Endothelial cell (in vitro differentiated cells): ENCODE results near the gene COL13A1. TPM values are rescaled to one million over a fixed set of nuclear protein-coding genes. Genes with fewer than 3 reads are reported as not detected.

Experiments
- DNase-seq: peaks from one replicate; pipeline ENCODE4 v3.0.0; 2021; ENCODE audit warnings: low spot score
- H3K27ac Mint-ChIP-seq: one replicate; pipeline ENCODE4 v1.8.0; 2021; ENCODE audit warnings: mixed read lengths, inconsistent platforms; ENCODE audit not compliant: unreplicated experiment
- H3K27me3 Mint-ChIP-seq: one replicate; pipeline ENCODE4 v1.8.0; 2021; ENCODE audit warnings: mild to moderate bottlenecking, moderate library complexity, mixed read lengths, inconsistent platforms; ENCODE audit not compliant: unreplicated experiment
- H3K36me3 Mint-ChIP-seq: one replicate; pipeline ENCODE4 v1.8.0; 2021; ENCODE audit warnings: mild to moderate bottlenecking, low read depth, mixed read lengths, inconsistent platforms; ENCODE audit not compliant: unreplicated experiment
- H3K4me1 Mint-ChIP-seq: one replicate; pipeline ENCODE4 v1.8.0; 2021; ENCODE audit warnings: mild to moderate bottlenecking, mixed read lengths, inconsistent platforms; ENCODE audit not compliant: unreplicated experiment
- H3K4me3 Mint-ChIP-seq: one replicate; pipeline ENCODE4 v1.8.0; 2021; ENCODE audit warnings: mild to moderate bottlenecking, mixed read lengths, inconsistent platforms; ENCODE audit not compliant: unreplicated experiment
- H3K9me3 Mint-ChIP-seq: one replicate; pipeline ENCODE4 v1.8.0; 2021; ENCODE audit warnings: mixed read lengths, inconsistent platforms; ENCODE audit not compliant: unreplicated experiment
- total RNA-seq: library from RNA; stranded (reverse); fragmentation: NEBNext Ultra II Directional; extraction: Animal tissue kit (Norgen Biotek cat#: 25700); gene quantifications from one replicate; pipeline ENCODE4 v1.2.1, GENCODE V29; 2021; ENCODE audit not compliant: unreplicated experiment
- TF ChIP-seq, protein P1 (sequence below): fragments of 200-600 bp; sonication (generic); IDR thresholded peaks from one replicate; pipeline ENCODE4 v1.5.0; 2021; ENCODE audit warnings: antibody characterized with exemption; ENCODE audit not compliant: unreplicated experiment

COL13A1 gene
- total RNA-seq, 1 donor from 2014 or later: 22.6 TPM

DNA sequence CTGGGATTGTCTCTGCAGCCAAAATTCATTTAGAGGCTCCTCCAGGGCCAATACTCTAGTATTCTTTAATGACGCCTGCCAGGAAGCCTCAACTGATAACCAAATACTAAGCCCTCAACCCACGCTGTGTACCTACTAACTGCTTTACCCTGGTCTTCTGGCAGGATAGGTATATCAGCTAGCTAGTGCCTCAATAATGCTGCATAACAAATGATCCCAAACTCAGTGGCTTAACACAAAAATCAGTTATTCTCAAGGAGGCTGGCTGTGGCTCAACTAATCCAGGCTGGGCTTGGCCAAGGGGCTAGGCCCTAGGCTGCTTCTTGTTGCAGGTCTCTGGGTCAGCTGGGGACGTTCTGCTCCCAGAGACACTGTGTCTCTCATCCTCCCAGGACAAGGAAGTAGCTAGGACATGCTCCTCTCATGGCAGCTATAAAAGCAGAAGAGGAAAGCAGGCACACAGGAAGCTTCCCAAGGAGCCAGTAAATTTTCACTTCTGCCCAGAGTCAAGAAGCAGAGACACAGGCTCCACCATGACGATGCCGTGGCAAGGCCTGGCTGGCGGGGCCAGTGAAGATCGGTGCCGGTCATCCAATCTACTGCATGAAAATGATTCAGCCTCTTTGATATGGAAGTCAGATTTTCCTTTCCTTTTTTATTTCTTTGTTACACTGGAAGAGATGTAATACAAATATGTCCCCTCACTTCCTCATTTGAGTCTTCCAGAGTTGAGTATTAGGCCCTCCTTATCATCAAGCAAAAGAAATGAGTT lies 28.6 kb upstream of the COL13A1 start:
- H3K36me3 Mint-ChIP-seq: peaks cover 4% of the 10 kb centered on the region
- H3K4me3 Mint-ChIP-seq: no peak overlapping the region
- no peak overlapping the region for H3K27ac Mint-ChIP-seq
- TF ChIP-seq, protein P1, sequence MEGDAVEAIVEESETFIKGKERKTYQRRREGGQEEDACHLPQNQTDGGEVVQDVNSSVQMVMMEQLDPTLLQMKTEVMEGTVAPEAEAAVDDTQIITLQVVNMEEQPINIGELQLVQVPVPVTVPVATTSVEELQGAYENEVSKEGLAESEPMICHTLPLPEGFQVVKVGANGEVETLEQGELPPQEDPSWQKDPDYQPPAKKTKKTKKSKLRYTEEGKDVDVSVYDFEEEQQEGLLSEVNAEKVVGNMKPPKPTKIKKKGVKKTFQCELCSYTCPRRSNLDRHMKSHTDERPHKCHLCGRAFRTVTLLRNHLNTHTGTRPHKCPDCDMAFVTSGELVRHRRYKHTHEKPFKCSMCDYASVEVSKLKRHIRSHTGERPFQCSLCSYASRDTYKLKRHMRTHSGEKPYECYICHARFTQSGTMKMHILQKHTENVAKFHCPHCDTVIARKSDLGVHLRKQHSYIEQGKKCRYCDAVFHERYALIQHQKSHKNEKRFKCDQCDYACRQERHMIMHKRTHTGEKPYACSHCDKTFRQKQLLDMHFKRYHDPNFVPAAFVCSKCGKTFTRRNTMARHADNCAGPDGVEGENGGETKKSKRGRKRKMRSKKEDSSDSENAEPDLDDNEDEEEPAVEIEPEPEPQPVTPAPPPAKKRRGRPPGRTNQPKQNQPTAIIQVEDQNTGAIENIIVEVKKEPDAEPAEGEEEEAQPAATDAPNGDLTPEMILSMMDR: no peak
- H3K27me3 Mint-ChIP-seq: peaks cover 9% of the 10 kb centered on the region
- no peak for DNase-seq
- peaks cover 16% of the 10 kb centered on the region for H3K4me1 Mint-ChIP-seq
- H3K9me3 Mint-ChIP-seq: no peaks in the 10 kb centered on the region

DNA sequence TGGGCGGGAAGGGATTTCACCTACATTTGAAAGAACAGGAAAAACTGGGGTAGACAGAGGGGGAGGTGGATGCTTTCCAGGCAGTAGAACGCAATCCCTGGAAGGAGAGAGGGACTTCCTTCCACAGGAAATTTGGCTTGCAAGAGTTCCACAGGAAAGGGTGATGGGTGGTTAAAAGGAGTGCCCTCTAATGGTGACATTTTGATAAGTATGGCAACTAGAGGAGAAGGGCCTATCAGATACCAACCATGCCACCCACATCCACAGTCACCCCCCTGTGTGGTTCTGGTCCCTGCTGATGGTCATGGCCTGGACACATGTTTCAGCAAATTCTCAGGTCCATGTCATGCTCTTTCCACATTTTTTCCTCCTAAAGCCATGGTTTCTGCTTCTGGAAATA lies 27.1 kb upstream of the COL13A1 start:
- TF ChIP-seq, protein P1: no peak
- H3K4me3 Mint-ChIP-seq: no peak overlapping the region
- peaks cover 16% of the 10 kb centered on the region for H3K4me1 Mint-ChIP-seq
- no peak for DNase-seq
- H3K27ac Mint-ChIP-seq: no peak overlapping the region
- H3K36me3 Mint-ChIP-seq: peaks cover 4% of the 10 kb centered on the region
- H3K27me3 Mint-ChIP-seq: peaks cover 9% of the 10 kb centered on the region
- H3K9me3 Mint-ChIP-seq: no peaks in the 10 kb centered on the region

DNA sequence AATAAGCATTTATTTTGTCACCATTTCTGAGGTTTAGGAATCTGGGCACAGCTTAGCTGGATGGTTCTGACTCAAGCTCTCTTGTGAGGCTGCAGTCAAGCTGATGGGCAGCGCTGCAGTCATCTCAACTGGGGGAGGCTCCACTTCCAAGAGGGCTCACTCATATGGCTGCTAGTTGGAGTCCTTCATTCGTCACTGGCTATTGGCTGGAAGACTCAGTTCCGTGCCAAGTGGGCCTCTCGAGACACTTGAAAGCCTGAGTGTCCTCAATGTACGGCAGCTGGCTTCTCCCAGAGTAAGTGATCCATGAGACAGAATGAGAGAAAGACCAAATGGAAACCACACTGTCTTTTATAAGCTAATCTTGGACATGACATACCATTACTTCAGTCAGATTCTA lies 21.6 kb upstream of the COL13A1 start:
- Mint-ChIP-seq H3K27ac (no peak overlapping the region), H3K4me3 (no peak overlapping the region), H3K36me3 (no peaks in the 10 kb centered on the region), H3K27me3 (peaks cover 1% of the 10 kb centered on the region), H3K4me1 (no peaks in the 10 kb centered on the region), H3K9me3 (no peaks in the 10 kb centered on the region)
- DNase-seq: no peak
- TF ChIP-seq, protein P1: no peak

DNA sequence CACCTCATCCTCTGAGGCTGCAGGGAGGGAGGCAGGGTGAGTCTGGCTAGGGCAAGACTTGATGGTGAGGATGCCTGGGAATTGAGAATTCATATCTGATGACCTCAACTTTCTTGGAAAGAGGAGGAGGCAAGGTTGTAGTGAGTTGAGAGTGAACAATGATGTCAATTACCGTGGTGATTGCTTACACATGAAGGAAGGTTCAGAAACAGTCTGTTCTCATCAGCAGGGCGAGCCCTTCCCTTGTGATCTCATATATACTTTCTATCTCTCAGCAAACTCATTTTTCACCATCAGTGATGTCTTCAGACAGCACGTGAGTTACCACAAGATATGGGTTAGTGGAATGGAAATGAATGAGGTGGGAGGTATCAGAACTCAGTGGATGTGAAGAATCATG lies 20.1 kb upstream of the COL13A1 start:
- Mint-ChIP-seq H3K27ac (no peak overlapping the region), H3K9me3 (no peaks in the 10 kb centered on the region), H3K36me3 (no peaks in the 10 kb centered on the region), H3K4me3 (no peak overlapping the region), H3K27me3 (no peaks in the 10 kb centered on the region), H3K4me1 (no peaks in the 10 kb centered on the region)
- TF ChIP-seq, protein P1: no peak
- no peak for DNase-seq

DNA sequence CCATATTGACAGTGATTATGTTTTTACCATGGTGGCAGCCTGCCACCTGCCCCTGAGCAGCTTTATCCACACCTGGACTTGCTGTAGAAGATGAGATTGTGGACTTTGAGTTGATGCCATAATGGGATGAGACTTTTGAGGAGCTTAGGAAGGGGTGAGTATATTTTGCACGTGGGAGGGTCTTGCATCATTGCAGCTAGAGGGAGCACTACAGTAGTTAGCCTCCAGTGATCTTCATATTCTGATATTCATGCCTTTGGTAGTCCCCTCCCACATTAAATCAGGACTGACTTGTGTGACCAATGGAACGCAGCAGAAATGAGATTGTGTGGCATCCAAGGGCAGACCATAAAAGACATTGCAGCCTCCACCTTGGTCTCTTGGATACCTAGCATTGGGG lies 18.2 kb upstream of the COL13A1 start:
- Mint-ChIP-seq H3K4me1 (no peaks in the 10 kb centered on the region), H3K27ac (no peak overlapping the region), H3K27me3 (no peaks in the 10 kb centered on the region), H3K9me3 (no peaks in the 10 kb centered on the region), H3K4me3 (no peak overlapping the region), H3K36me3 (no peaks in the 10 kb centered on the region)
- TF ChIP-seq, protein P1: no peak
- DNase-seq: no peak
